HG03108 (cell line): ENCODE results near the gene GPR137B.
"Not testable (repeated sequence)": the region's sequence is repeated elsewhere in the genome, so short reads cannot be mapped to it uniquely, and the experiment has no call there.

Experiments used
- ATAC-seq: cut with Tn5 transposase; IDR thresholded peaks from one replicate; pipeline ENCODE4 v1.9.1; 2021; ENCODE audit warnings: moderate library complexity; ENCODE audit not compliant: unreplicated experiment

The GPR137B gene

DNA sequence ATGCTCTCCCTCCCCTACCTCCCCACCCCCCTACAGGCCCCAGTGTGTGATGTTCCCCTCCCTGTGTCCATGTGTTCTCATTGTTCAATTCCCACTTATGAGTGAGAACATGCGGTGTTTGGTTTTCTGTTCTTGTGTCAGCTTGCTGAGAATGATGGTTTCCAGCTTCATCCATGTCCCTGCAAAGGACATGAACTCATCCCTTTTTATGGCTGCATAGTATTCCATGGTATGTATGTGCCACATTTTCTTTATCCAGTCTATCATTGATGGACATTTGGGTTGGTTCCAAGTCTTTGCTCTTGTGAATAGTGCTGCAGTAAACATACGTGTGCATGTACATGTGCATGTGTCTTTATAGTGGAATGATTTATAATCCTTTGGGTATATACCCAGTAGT is 44.1 kb downstream of the GPR137B start:
- not testable (repeated sequence) for ATAC-seq

DNA sequence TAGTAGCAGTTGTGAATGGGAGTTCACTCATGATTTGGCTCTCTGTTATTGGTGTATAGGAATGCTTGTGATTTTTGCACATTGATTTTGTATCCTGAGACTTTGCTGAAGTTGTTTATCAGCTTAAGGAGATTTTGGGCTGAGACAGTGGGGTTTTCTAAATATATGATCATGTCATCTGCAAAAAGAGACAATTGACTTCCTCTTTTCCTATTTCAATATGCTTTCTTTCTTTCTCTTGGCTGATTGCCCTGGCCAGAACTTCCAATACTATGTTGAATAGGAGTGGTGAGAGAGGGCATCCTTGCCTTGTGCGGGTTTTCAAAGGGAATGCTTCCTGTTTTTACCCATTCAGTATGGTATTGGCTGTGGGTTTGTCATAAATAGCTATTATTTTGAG is 45.7 kb downstream of the GPR137B start:
- ATAC-seq: not testable (repeated sequence)

DNA sequence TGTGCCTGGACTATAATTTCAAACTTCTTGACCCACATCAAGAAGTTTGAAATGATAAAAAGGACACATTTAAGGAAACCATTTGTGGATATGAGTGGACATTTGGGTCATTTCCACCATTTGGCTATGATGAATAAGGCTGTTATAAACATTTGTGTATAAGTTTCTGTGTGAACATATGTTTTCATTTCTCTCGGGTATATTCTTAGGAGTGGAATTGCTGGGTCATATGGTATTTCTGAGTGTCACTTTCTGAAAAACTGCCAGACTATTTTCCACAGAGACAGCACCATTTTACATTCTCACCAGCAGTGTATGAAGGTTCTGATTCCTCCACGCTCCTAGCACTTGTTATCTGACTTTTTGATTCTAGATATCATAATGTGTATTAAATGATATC is 50.8 kb downstream of the GPR137B start:
- ATAC-seq: no peak

- no peak for ATAC-seq
These were observed 58.6 kb downstream of the GPR137B start for GRCh38 chr1:236200925-236201324.

DNA sequence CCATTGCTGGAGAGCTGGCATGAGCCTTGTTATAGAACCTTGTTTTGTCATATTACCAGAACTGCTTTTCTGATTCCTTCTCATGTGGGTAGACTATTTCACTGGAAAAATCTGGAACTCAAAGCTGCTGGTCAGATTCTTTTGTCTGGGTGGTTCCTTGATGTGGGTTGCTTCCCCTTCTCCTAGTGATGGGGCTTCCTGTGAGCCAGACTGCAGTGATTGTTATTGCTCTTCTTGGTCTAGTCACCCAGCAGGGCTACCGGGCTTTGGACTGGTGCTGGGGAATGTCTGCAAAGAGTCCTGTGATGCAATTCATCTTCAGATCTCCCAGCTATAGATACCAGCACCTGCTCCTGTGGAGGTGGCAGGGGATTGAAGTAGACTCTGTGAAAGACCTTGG is 59.4 kb downstream of the GPR137B start:
- no peak for ATAC-seq

GRCh38 chr1:236204039-236204438 is 61.7 kb downstream of the GPR137B start:
- no peak for ATAC-seq

DNA sequence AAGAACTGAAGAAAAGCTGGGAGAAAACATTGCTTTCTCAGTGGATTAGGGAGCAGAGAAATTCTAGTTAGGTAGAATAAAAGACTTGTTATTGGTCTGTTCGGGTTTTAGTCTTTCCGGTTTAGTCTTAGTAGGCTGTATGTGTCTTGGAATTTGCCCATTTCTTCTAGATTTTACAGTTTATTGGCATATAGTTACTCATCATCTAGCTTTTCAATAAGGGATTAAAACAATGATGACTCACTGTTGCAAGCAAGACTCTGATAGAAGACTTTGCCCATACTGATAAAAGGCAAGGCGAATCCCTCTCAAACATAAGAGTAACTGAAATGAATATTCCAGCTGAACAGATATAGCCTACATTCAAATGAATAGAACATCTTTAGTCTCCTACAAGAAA is 62.3 kb downstream of the GPR137B start:
- no peak for ATAC-seq

DNA sequence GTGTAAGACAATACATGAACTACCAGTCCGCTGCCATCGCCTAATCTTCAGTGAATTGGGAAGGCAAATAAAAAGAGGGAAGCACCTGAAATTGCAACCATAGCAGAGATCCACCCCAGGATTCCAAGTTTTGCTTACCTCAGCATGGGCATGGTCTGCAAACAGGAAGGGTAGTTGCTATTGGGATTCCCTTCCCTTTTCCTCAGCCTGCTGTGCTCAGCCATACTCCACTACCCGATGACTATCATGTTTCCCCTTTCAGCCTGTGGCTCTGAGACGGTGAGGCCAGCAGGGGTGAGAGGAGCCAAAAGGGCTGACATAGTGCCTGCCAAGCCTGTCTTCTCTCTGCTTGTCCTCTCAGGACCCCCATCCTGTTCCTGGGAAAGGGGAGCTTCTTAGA is 64.2 kb downstream of the GPR137B start:
- no peak for ATAC-seq

- ATAC-seq: no peak
These were observed 64.8 kb downstream of the GPR137B start for GRCh38 chr1:236207121-236207520.

GRCh38 chr1:236207569-236207968 is 65.2 kb downstream of the GPR137B start:
- no peak for ATAC-seq

DNA sequence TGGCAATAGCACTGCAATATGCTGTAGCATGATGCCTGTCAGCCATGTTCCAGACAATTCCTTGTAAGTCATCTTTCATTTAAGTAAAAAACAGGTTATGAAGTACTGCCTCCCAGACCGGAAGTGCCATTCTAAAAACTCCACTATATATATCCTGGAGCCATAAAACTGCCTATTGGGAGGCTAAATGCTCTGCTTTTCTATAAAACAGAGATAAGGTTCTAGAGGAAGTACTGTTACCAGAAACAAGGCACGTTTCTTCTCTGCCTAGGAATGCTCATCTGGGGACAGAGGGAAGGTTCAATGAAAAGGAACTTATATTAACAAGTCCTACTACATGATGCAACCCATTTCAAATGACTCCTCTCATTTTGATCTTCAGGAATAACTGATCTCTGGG is 66.8 kb downstream of the GPR137B start:
- ATAC-seq: no peak

DNA sequence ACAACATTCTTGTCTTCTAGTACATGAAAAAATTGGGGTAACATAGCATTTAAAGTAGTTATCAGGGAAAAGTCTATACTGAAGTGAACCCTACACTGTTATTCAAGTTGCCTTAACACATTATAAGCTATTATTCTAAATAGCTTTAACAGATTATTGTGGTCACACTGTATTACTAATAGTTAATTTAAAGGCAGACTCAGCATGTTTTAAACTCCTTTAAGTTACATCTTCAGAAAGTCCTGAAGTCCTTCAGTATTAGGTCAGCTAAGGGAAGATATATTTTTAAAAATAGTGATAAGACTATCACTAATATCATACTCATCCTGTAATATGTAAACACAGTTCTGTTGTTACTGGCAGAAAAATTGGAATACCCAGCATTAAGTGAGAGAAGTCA is 67.4 kb downstream of the GPR137B start:
- ATAC-seq: no peak

GRCh38 chr1:236211815-236212214 is 69.5 kb downstream of the GPR137B start:
- no peak for ATAC-seq

DNA sequence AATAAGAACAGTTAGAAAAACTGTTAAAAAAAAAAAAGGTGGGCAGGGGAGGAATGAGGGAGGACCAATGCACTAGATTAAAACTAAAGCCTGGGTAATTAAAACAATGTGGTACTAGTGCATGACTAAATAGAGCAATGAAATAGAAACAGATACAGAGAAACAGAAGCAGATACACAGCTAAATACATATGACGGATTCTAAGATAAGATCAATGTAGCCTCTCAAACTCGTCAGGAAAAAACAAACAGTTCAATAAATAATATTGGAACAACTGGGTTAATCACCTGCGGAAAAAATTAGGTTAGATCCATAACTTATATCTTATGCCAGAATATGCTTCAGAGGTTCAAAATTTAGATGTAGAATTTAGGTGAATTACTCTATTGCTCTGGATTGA is 71.2 kb downstream of the GPR137B start:
- no peak for ATAC-seq

GRCh38 chr1:236214761-236215160 is 72.4 kb downstream of the GPR137B start:
- no peak for ATAC-seq

GRCh38 chr1:236220473-236220872 is 78.1 kb downstream of the GPR137B start:
- ATAC-seq: no peak

- ATAC-seq: no peak
These were observed 80.3 kb downstream of the GPR137B start for GRCh38 chr1:236222632-236223031.

DNA sequence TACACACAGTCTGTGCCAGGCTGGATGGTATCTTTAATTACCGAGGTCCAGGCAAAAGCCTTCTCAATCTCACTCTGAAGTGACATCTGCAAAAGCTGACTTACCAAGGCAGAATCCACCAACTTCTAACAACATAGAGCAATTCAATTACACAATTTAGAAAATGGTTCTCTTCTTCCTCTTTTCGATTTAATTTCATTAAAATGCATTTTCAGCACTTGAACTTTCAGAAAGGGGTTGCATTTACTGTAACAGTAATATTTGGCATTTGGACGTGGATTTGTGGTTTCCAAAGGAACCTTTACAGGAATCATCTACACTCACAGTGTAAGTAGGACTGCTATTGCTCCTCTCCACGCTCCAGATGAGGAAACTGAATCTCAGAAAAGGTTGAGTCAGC is 86.1 kb downstream of the GPR137B start:
- ATAC-seq: no peak

GRCh38 chr1:236235116-236235515 is 92.8 kb downstream of the GPR137B start:
- ATAC-seq: no peak

DNA sequence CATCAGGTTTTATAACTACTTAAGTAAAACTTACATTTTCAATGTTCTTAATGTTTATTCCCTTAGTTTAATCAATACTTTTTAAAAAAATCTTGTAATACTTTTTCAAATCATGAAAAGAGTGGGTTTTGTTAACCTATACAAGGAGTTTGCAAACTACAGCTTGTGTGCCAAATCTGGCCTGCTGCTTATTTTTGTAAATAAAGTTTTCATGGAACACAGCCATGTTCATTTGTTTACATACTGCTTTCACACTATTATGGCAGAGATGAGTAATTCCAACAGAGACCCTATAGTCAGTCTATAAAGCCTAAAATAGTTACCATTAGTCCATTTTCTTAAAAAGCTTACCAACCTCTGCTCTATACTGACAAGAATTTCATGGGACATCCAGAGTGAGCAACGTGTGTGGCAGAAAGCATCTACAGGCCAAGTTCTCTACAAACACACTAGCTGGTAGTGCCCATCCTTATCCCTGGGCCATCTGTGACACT is 96.8 kb downstream of the GPR137B start:
- ATAC-seq: no peak

DNA sequence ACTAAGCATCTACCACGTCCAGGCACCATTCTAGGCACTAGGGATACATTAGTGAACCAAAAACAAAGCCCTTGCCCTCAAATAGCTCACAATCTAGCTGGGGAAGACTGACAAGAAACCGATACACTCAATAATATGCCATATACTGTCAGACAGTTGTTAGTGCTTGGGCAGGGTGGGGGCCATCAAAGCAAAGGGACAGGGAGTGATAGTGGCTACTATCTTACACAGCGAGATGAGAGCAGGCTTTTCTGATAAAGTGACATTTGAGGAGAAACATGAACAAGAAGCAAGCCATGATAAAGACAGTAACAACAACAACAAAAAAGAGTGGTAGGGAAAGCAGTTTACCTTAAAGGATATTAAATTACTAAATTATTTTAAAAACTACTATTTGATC is 98.3 kb downstream of the GPR137B start:
- no peak for ATAC-seq

DNA sequence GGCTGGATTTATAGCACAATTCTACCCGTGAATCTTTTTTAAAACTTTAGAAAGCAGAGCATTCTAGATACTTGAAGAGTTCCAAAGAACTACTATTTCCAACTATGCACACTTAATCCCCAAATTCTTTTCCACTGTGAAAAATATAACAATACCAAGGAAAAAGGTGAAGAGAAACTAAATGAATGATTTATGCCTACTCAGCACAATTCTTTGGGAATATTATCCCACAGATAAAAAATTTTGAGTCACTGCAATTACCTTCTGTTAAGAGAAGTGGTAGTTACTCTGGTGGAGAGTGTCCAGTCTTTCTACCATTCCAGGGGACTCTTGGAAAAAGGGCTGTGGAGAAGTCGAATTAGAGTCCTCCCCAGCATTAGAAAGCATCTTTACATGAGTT is 100.2 kb downstream of the GPR137B start:
- no peak for ATAC-seq

- ATAC-seq: no peak
These were observed 104.9 kb downstream of the GPR137B start for GRCh38 chr1:236247286-236247685.

- no peak for ATAC-seq
These were observed 109.2 kb downstream of the GPR137B start for GRCh38 chr1:236251587-236251986.
